Measurements from ENCODE around the gene MAML3.

Gene MAML3

GRCh38 chr4:140052050-140052449 is 101.9 kb downstream of the MAML3 start:
- DNase-seq (ENCODE audit: low read depth, low spot score): no peak
- no peak overlapping the region for H3K27ac ChIP-seq

- DNase-seq (ENCODE audit: low read depth, low spot score): no peak
- H3K27ac ChIP-seq: peak overlapping the region; percentile 19
These were observed 103.9 kb downstream of the MAML3 start for GRCh38 chr4:140049849-140050637.

DNA sequence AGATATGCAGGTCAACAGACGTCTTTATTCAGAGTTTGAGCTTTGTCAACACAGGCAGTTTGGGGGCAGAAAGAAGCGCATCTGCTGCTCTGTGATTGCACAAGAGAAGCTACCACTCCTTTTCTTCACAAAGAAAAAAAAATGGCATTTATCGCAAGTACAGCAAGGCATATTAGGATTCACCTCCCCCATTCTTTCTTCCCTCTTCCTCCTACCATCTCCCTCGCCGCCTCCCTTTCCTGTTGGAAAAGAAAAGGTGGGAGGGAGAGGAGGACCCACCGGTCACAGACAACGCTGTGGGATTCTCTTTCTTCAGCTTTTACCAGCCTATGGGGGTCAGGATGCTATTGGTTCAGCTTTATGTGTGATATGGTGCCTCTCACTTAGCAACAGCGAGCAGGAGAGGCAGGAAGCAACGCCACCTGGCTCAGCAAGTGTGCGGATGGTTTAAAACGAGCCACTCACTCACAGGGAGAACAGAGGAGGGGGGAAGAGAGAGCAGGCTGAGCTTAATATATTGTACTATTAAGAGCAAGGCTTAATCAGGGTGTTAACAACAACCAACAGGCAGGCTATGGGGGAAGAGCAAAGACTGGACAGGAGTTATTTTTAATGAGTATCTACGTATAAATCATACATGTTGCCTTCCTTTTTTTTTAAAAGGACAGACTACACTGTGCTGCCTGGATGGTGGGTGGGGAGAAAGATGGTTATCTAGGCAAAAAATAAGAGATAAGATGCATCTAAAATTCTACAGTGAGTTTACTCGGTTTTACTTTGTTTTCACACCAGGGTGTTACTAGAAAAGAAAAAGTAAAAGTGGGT is 104.7 kb downstream of the MAML3 start:
- no peak for DNase-seq (ENCODE audit: low read depth, low spot score)
- peak overlapping the region; percentile 19 for H3K27ac ChIP-seq

GRCh38 chr4:140048419-140048995 is 105.5 kb downstream of the MAML3 start:
- DNase-seq (ENCODE audit: low read depth, low spot score): no peak
- H3K27ac ChIP-seq: peak overlapping the region; percentile 19

DNA sequence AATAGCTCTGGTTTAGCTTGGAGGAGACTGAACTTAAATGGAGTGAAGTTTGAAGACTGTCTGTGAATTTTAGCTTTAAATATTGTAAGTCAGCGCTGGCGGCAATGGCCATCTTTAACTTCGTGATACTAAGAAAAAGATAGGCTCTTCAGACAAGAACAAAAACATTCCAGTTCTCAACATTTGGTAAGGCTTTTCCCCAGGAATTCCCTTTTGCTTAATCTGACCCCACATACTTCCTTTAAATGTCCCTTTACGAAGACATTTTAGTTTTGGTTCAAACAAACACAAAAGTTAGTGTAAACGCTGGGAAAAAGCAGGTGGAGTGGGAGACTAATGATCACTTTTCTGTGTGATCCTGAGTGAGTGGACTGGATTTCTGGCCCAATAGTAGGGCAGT is 106.2 kb downstream of the MAML3 start:
- peak overlapping the region; percentile 40 for H3K27ac ChIP-seq
- DNase-seq (ENCODE audit: low read depth, low spot score): no peak

- peak overlapping the region; percentile 40 for H3K27ac ChIP-seq
- DNase-seq (ENCODE audit: low read depth, low spot score): peak; percentile 18
These were observed 106.9 kb downstream of the MAML3 start for GRCh38 chr4:140047017-140047640.

- no peak for DNase-seq (ENCODE audit: low read depth, low spot score)
- peak overlapping the region; percentile 40 for H3K27ac ChIP-seq
These were observed 107.4 kb downstream of the MAML3 start for GRCh38 chr4:140046543-140046942.

GRCh38 chr4:140046016-140046415 is 108.0 kb downstream of the MAML3 start:
- H3K27ac ChIP-seq: no peak overlapping the region
- DNase-seq (ENCODE audit: low read depth, low spot score): no peak

DNA sequence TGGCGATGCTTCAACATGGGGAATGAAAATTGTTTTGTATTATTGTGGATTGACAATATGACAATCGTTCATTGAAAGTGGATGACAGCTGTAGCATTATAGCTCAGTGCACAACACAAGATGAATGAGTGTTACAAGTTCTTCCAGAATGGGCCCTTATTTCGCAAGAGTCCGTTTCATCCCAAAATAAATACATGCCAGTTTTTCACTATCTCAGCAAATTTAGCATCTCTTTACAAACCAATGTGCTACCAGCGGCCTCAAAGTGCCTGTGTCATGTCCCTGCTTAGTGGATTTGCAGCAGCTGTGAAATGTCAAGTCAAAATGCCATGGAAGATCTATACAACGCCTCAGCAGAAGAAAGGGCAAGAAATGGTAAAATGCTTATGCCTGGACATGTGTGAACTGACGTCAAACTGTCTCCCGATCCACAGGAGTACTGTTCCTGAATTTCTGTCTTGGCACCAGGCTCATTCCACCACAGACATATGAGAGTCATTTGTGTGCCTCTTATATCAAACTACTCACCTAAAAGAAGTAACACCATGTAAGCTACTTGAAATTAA is 109.6 kb downstream of the MAML3 start:
- DNase-seq (ENCODE audit: low read depth, low spot score): no peak
- H3K27ac ChIP-seq: no peak overlapping the region

GRCh38 chr4:140042634-140043033 is 111.3 kb downstream of the MAML3 start:
- no peak overlapping the region for H3K27ac ChIP-seq

DNA sequence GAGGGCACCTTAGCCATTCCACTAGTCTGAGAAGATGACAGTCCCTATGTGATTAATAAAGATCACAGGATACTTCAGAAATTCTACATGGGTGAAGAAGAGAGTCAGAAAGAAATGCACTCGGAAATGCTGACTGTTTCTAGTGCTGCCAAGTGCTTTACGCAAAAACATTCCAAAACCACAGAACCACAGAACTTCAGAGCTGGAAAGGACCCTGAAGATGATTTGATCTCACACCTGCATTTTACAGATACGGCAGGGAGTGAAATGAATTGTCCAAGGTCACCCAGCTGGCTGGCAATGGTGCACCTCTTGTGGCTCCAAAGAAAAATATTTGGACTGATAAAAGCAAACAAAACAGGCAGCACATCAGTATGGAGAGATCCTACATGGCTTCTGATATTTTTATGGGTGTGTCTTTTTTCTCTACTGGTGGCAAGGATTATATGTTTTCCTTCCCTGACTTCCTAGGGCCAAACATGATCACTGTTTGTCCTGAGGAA is 115.9 kb downstream of the MAML3 start:
- DNase-seq (ENCODE audit: low read depth, low spot score): no peak
- peak overlapping the region; percentile 40 for H3K27ac ChIP-seq

More at GRCh38 chr4:140042634-140043033, 111.3 kb downstream of the MAML3 start:
- no peak for DNase-seq (ENCODE audit: low read depth, low spot score)

- peak; percentile 79 for DNase-seq (ENCODE audit: low read depth, low spot score)
- peak overlapping the region; percentile 40 for H3K27ac ChIP-seq
These were observed 116.5 kb downstream of the MAML3 start for GRCh38 chr4:140037353-140038030.

GRCh38 chr4:140031706-140032105 is 122.3 kb downstream of the MAML3 start:
- H3K27ac ChIP-seq: no peak overlapping the region
- DNase-seq (ENCODE audit: low read depth, low spot score): no peak

DNA sequence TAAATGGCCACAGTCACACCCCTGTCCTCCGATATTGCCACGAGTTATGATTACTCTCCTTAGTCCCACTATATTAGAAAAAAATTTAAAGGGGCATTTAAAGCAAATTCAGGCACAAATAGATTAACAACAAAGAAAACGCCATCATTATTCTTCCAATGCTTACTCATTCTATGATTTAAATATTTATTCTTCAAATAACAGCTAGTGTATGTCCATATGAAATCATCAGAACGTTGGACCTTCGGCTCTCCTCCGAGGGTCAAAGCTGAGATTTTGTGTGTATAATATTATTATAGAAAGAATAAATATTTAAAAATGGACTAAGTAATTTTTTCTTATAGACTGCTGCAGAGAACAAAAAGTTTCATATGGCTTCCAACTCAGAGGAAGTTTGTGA is 122.9 kb downstream of the MAML3 start:
- DNase-seq (ENCODE audit: low read depth, low spot score): no peak
- H3K27ac ChIP-seq: no peak overlapping the region

GRCh38 chr4:140028676-140029517 is 125.1 kb downstream of the MAML3 start:
- no peak overlapping the region for H3K27ac ChIP-seq
- DNase-seq (ENCODE audit: low read depth, low spot score): no peak

GRCh38 chr4:140028101-140028500 is 125.9 kb downstream of the MAML3 start:
- no peak for DNase-seq (ENCODE audit: low read depth, low spot score)
- H3K27ac ChIP-seq: no peak overlapping the region

GRCh38 chr4:140027101-140027500 is 126.9 kb downstream of the MAML3 start:
- DNase-seq (ENCODE audit: low read depth, low spot score): no peak
- H3K27ac ChIP-seq: no peak overlapping the region

- no peak for DNase-seq (ENCODE audit: low read depth, low spot score)
- H3K27ac ChIP-seq: no peak overlapping the region
These were observed 128.5 kb downstream of the MAML3 start for GRCh38 chr4:140025470-140025869.
